ENCODE measurements around the gene FGD4.

DNA sequence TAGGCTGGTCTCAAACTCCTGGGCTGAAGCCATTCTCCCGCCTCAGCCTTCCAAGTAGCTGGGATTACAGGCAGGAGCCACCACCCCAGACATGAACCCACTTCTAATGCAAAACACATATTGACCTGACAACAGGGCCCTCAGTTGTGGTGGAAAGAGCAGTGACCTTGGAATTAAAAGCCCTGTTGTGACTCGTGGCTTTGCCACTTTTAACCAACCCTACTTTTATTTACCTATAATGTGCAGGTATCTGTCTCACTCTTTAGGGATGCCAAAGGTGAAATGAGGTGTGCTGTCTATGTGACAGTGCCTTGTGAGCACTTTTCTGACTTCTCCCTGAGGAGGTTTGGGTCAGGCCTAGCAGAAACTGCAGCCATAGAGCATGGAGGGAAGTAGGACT is 146.9 kb downstream of the FGD4 start:
- TF ChIP-seq BACH2 (CRISPR knock-in tag; IDR thresholded peaks at IDR 0.05; ENCODE audit: borderline replicate concordance) (no peak), RARB (CRISPR knock-in tag; IDR thresholded peaks at IDR 0.05) (no peak), PPARA (CRISPR knock-in tag; IDR thresholded peaks at IDR 0.05; ENCODE audit: borderline replicate concordance) (no peak), CSDC2 (CRISPR knock-in tag; IDR thresholded peaks at IDR 0.05) (no peak)
- TF ChIP-seq, protein P1, sequence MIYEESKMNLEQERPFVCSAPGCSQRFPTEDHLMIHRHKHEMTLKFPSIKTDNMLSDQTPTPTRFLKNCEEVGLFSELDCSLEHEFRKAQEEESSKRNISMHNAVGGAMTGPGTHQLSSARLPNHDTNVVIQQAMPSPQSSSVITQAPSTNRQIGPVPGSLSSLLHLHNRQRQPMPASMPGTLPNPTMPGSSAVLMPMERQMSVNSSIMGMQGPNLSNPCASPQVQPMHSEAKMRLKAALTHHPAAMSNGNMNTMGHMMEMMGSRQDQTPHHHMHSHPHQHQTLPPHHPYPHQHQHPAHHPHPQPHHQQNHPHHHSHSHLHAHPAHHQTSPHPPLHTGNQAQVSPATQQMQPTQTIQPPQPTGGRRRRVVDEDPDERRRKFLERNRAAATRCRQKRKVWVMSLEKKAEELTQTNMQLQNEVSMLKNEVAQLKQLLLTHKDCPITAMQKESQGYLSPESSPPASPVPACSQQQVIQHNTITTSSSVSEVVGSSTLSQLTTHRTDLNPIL (CRISPR knock-in tag; IDR thresholded peaks at IDR 0.05; ENCODE audit: low read depth) = no peak
- TF ChIP-seq, protein P2, sequence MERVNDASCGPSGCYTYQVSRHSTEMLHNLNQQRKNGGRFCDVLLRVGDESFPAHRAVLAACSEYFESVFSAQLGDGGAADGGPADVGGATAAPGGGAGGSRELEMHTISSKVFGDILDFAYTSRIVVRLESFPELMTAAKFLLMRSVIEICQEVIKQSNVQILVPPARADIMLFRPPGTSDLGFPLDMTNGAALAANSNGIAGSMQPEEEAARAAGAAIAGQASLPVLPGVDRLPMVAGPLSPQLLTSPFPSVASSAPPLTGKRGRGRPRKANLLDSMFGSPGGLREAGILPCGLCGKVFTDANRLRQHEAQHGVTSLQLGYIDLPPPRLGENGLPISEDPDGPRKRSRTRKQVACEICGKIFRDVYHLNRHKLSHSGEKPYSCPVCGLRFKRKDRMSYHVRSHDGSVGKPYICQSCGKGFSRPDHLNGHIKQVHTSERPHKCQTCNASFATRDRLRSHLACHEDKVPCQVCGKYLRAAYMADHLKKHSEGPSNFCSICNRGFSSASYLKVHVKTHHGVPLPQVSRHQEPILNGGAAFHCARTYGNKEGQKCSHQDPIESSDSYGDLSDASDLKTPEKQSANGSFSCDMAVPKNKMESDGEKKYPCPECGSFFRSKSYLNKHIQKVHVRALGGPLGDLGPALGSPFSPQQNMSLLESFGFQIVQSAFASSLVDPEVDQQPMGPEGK (CRISPR knock-in tag; IDR thresholded peaks at IDR 0.05; ENCODE audit: borderline replicate concordance) = no peak
- TF ChIP-seq, protein P3, sequence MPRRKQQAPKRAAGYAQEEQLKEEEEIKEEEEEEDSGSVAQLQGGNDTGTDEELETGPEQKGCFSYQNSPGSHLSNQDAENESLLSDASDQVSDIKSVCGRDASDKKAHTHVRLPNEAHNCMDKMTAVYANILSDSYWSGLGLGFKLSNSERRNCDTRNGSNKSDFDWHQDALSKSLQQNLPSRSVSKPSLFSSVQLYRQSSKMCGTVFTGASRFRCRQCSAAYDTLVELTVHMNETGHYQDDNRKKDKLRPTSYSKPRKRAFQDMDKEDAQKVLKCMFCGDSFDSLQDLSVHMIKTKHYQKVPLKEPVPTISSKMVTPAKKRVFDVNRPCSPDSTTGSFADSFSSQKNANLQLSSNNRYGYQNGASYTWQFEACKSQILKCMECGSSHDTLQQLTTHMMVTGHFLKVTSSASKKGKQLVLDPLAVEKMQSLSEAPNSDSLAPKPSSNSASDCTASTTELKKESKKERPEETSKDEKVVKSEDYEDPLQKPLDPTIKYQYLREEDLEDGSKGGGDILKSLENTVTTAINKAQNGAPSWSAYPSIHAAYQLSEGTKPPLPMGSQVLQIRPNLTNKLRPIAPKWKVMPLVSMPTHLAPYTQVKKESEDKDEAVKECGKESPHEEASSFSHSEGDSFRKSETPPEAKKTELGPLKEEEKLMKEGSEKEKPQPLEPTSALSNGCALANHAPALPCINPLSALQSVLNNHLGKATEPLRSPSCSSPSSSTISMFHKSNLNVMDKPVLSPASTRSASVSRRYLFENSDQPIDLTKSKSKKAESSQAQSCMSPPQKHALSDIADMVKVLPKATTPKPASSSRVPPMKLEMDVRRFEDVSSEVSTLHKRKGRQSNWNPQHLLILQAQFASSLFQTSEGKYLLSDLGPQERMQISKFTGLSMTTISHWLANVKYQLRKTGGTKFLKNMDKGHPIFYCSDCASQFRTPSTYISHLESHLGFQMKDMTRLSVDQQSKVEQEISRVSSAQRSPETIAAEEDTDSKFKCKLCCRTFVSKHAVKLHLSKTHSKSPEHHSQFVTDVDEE (CRISPR knock-in tag; IDR thresholded peaks at IDR 0.05) = no peak

All from SK-N-SH treated with all-trans-retinoic acid at 6 μM for 48 hours (cell line).